ENCODE data around the gene TIMP3.
A peak's percentile ranks its signal among the peaks of the same experiment; 100 is the strongest.

Gene TIMP3

GRCh38 chr22:32844251-32844650 is 42.7 kb downstream of the TIMP3 start:
- no peak for DNase-seq (ENCODE audit: low spot score)
- no peaks in the 10 kb centered on the region for H3K36me3 ChIP-seq (ENCODE audit: low read depth)
- H3K9me3 ChIP-seq (ENCODE audit: severe bottlenecking), result no peaks in the 10 kb centered on the region
- H3K4me1 ChIP-seq (ENCODE audit: insufficient read depth, poor library complexity, severe bottlenecking), result peaks cover 6% of the 10 kb centered on the region
- no peaks in the 10 kb centered on the region for H3K27me3 ChIP-seq (ENCODE audit: insufficient read depth, poor library complexity, severe bottlenecking)
- TF ChIP-seq CTCF (IDR thresholded peaks at IDR 0.05; ENCODE audit: poor library complexity, severe bottlenecking), result no peak
- ATAC-seq (ENCODE audit: low read depth), result no peak
- no peak overlapping the region for H3K27ac ChIP-seq (ENCODE audit: poor library complexity, severe bottlenecking)
- H3K4me3 ChIP-seq (ENCODE audit: severe bottlenecking), result no peak overlapping the region

GRCh38 chr22:32846780-32847491 is 45.4 kb downstream of the TIMP3 start:
- Histone ChIP-seq H3K4me1 (ENCODE audit: insufficient read depth, poor library complexity, severe bottlenecking) (peaks cover 6% of the 10 kb centered on the region), H3K4me3 (ENCODE audit: severe bottlenecking) (no peak overlapping the region), H3K36me3 (ENCODE audit: low read depth) (no peaks in the 10 kb centered on the region), H3K27me3 (ENCODE audit: insufficient read depth, poor library complexity, severe bottlenecking) (no peaks in the 10 kb centered on the region), H3K27ac (ENCODE audit: poor library complexity, severe bottlenecking) (peak overlapping the region; percentile 2), H3K9me3 (ENCODE audit: severe bottlenecking) (no peaks in the 10 kb centered on the region)
- peak; percentile 48; the same call in 1 of the 3 replicates for ATAC-seq (ENCODE audit: low read depth)
- no peak for TF ChIP-seq CTCF (IDR thresholded peaks at IDR 0.05; ENCODE audit: poor library complexity, severe bottlenecking)
- DNase-seq (ENCODE audit: low spot score), result no peak

- Histone ChIP-seq H3K27ac (ENCODE audit: poor library complexity, severe bottlenecking) (no peak overlapping the region), H3K4me1 (ENCODE audit: insufficient read depth, poor library complexity, severe bottlenecking) (peaks cover 6% of the 10 kb centered on the region)
- no peak for TF ChIP-seq CTCF (IDR thresholded peaks at IDR 0.05; ENCODE audit: poor library complexity, severe bottlenecking)
These were observed 46.7 kb downstream of the TIMP3 start for GRCh38 chr22:32848226-32848625.

GRCh38 chr22:32849501-32849900 is 48.0 kb downstream of the TIMP3 start:
- DNase-seq (ENCODE audit: low spot score) (no peak), ATAC-seq (ENCODE audit: low read depth) (no peak)
- Histone ChIP-seq H3K4me1 (ENCODE audit: insufficient read depth, poor library complexity, severe bottlenecking) (peaks cover 6% of the 10 kb centered on the region), H3K27me3 (ENCODE audit: insufficient read depth, poor library complexity, severe bottlenecking) (no peaks in the 10 kb centered on the region), H3K27ac (ENCODE audit: poor library complexity, severe bottlenecking) (no peak overlapping the region), H3K36me3 (ENCODE audit: low read depth) (no peaks in the 10 kb centered on the region), H3K4me3 (ENCODE audit: severe bottlenecking) (no peak overlapping the region), H3K9me3 (ENCODE audit: severe bottlenecking) (no peaks in the 10 kb centered on the region)
- TF ChIP-seq CTCF (IDR thresholded peaks at IDR 0.05; ENCODE audit: poor library complexity, severe bottlenecking), result no peak

More at GRCh38 chr22:32848226-32848625, 46.7 kb downstream of the TIMP3 start:
- Histone ChIP-seq H3K36me3 (ENCODE audit: low read depth) (no peaks in the 10 kb centered on the region), H3K27me3 (ENCODE audit: insufficient read depth, poor library complexity, severe bottlenecking) (no peaks in the 10 kb centered on the region), H3K9me3 (ENCODE audit: severe bottlenecking) (no peaks in the 10 kb centered on the region), H3K4me3 (ENCODE audit: severe bottlenecking) (no peak overlapping the region)
- ATAC-seq (ENCODE audit: low read depth) (no peak), DNase-seq (ENCODE audit: low spot score) (no peak)

GRCh38 chr22:32850157-32850556 is 48.7 kb downstream of the TIMP3 start:
- Histone ChIP-seq H3K4me1 (ENCODE audit: insufficient read depth, poor library complexity, severe bottlenecking) (peaks cover 6% of the 10 kb centered on the region), H3K27ac (ENCODE audit: poor library complexity, severe bottlenecking) (no peak overlapping the region), H3K9me3 (ENCODE audit: severe bottlenecking) (no peaks in the 10 kb centered on the region), H3K27me3 (ENCODE audit: insufficient read depth, poor library complexity, severe bottlenecking) (no peaks in the 10 kb centered on the region), H3K4me3 (ENCODE audit: severe bottlenecking) (no peak overlapping the region), H3K36me3 (ENCODE audit: low read depth) (no peaks in the 10 kb centered on the region)
- DNase-seq (ENCODE audit: low spot score) (no peak), ATAC-seq (ENCODE audit: low read depth) (no peak)
- TF ChIP-seq CTCF (IDR thresholded peaks at IDR 0.05; ENCODE audit: poor library complexity, severe bottlenecking), result no peak

All from RWPE2 (cell line).